Gastrocnemius medialis (tissue), 4 donors: ENCODE measurements around the gene STARD3.

Experiments used
- POLR2A ChIP-seq, 2 donors: fragments of 450-650 bp; IDR thresholded peaks; one replicate each; pipeline ENCODE4 v1.6.1; 2017; ENCODE audit warnings: antibody characterized with exemption in 2 of 2, mild to moderate bottlenecking in 2 of 2, moderate library complexity in 2 of 2
- TF ChIP-seq, protein P1 (sequence below), 5 experiments: fragments of 450-650 bp in 3 of 5; fragments of 200-600 bp in 2 of 5; sonication (generic) in 2 of 5; IDR thresholded peaks in 4 of 5; conservative IDR thresholded peaks in 1 of 5; 1 replicate in 4 of 5; 2 replicates in 1 of 5; pipeline ENCODE4 v1.5.1; 2016 to 2019; ENCODE audit warnings: antibody characterized with exemption in 5 of 5, mild to moderate bottlenecking in 3 of 5, moderate library complexity in 3 of 5

DNA sequence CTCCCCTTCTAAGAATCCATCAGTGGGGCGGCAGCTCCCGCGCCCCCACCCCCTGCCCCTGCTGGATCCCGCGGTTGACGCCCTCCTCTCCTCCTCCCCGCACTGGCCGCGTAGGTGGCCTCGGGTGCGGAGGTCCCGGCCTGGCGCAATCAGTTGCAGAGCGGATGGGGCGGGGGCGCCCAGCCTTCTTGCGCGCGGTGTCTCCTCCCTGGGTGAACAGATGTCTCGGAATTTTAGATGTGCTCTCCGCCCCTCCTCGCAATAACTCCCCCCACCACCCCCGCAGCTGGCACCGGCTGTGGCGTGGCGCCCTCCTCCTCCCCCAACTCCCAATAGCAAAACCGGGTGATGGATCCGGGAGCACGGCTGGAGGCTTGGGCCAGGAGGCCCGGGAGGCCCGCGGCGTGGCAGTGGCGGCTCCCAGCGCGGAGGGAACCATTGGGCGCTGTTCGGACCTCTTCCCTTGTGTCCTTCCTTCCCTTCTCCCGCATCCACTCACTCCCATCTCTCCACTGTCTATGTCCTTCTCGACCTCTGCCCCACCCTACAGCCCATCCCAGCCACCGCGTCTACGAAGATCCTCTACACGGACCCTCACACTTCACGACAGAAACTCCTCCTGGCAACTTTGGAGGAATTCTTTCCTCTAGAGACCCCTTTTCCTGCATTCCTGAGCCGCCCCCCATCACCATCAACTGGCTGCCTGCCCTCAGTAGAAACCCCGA lies 40.2 kb upstream of the STARD3 start:
- TF ChIP-seq, protein P1, sequence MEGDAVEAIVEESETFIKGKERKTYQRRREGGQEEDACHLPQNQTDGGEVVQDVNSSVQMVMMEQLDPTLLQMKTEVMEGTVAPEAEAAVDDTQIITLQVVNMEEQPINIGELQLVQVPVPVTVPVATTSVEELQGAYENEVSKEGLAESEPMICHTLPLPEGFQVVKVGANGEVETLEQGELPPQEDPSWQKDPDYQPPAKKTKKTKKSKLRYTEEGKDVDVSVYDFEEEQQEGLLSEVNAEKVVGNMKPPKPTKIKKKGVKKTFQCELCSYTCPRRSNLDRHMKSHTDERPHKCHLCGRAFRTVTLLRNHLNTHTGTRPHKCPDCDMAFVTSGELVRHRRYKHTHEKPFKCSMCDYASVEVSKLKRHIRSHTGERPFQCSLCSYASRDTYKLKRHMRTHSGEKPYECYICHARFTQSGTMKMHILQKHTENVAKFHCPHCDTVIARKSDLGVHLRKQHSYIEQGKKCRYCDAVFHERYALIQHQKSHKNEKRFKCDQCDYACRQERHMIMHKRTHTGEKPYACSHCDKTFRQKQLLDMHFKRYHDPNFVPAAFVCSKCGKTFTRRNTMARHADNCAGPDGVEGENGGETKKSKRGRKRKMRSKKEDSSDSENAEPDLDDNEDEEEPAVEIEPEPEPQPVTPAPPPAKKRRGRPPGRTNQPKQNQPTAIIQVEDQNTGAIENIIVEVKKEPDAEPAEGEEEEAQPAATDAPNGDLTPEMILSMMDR (IDR thresholded peaks at IDR 0.05 in 4 of 5, conservative IDR thresholded peaks at IDR 0.05 in 1 of 5): no peak
- TF ChIP-seq POLR2A (IDR thresholded peaks at IDR 0.05): no peak
